ENCODE results near the gene PIGV.

PIGV gene

GRCh38 chr1:26758358-26758757 is 29.4 kb upstream of the PIGV start:
- H3K9ac ChIP-seq (ENCODE audit: low read depth, low read length) = no peak overlapping the region
- H3K4me1 ChIP-seq (ENCODE audit: insufficient read depth, low read length) = no peaks in the 10 kb centered on the region
- H3K9me3 ChIP-seq (ENCODE audit: control insufficient read depth, insufficient read depth, low read length) = no peaks in the 10 kb centered on the region
- peaks cover 23% of the 10 kb centered on the region for H3K36me3 ChIP-seq (ENCODE audit: insufficient read depth, low read length)

GRCh38 chr1:26759531-26759930 is 28.2 kb upstream of the PIGV start:
- H3K36me3 ChIP-seq (ENCODE audit: insufficient read depth, low read length) = peaks cover 27% of the 10 kb centered on the region
- no peak overlapping the region for H3K9ac ChIP-seq (ENCODE audit: low read depth, low read length)
- 0 out of 2 replicates have a peak, but pooled peaks cover 4% of the 10 kb centered on the region for H3K4me1 ChIP-seq (ENCODE audit: insufficient read depth, low read length)
- no peaks in the 10 kb centered on the region for H3K9me3 ChIP-seq (ENCODE audit: control insufficient read depth, insufficient read depth, low read length)

- H3K9me3 ChIP-seq (ENCODE audit: control insufficient read depth, insufficient read depth, low read length) = no peaks in the 10 kb centered on the region
- H3K4me1 ChIP-seq (ENCODE audit: insufficient read depth, low read length) = 0 out of 2 replicates have a peak, but pooled peaks cover 4% of the 10 kb centered on the region
- H3K9ac ChIP-seq (ENCODE audit: low read depth, low read length) = no peak overlapping the region
- peaks cover 33% of the 10 kb centered on the region for H3K36me3 ChIP-seq (ENCODE audit: insufficient read depth, low read length)
Observed at GRCh38 chr1:26761217-26761616, 26.5 kb upstream of the PIGV start.

GRCh38 chr1:26767714-26768113 is 20.0 kb upstream of the PIGV start:
- Histone ChIP-seq H3K9ac (ENCODE audit: low read depth, low read length) (no peak overlapping the region), H3K36me3 (ENCODE audit: insufficient read depth, low read length) (peaks cover 62% of the 10 kb centered on the region), H3K9me3 (ENCODE audit: control insufficient read depth, insufficient read depth, low read length) (no peaks in the 10 kb centered on the region), H3K4me1 (ENCODE audit: insufficient read depth, low read length) (peaks cover 9% of the 10 kb centered on the region)

GRCh38 chr1:26768755-26769154 is 19.0 kb upstream of the PIGV start:
- Histone ChIP-seq H3K36me3 (ENCODE audit: insufficient read depth, low read length) (peaks cover 69% of the 10 kb centered on the region), H3K4me1 (ENCODE audit: insufficient read depth, low read length) (peaks cover 9% of the 10 kb centered on the region), H3K9ac (ENCODE audit: low read depth, low read length) (no peak overlapping the region), H3K9me3 (ENCODE audit: control insufficient read depth, insufficient read depth, low read length) (no peaks in the 10 kb centered on the region)

GRCh38 chr1:26771285-26771642 is 16.5 kb upstream of the PIGV start:
- Histone ChIP-seq H3K36me3 (ENCODE audit: insufficient read depth, low read length) (peaks cover 69% of the 10 kb centered on the region), H3K4me1 (ENCODE audit: insufficient read depth, low read length) (peaks cover 5% of the 10 kb centered on the region), H3K9ac (ENCODE audit: low read depth, low read length) (no peak overlapping the region), H3K9me3 (ENCODE audit: control insufficient read depth, insufficient read depth, low read length) (no peaks in the 10 kb centered on the region)

GRCh38 chr1:26771643-26772321 is 16.0 kb upstream of the PIGV start:
- H3K9me3 ChIP-seq (ENCODE audit: control insufficient read depth, insufficient read depth, low read length) = no peaks in the 10 kb centered on the region
- H3K4me1 ChIP-seq (ENCODE audit: insufficient read depth, low read length) = peaks cover 5% of the 10 kb centered on the region
- peaks cover 67% of the 10 kb centered on the region for H3K36me3 ChIP-seq (ENCODE audit: insufficient read depth, low read length)
- no peak overlapping the region for H3K9ac ChIP-seq (ENCODE audit: low read depth, low read length)

GRCh38 chr1:26772687-26773086 is 15.1 kb upstream of the PIGV start:
- H3K4me1 ChIP-seq (ENCODE audit: insufficient read depth, low read length) = peaks cover 5% of the 10 kb centered on the region
- peaks cover 59% of the 10 kb centered on the region for H3K36me3 ChIP-seq (ENCODE audit: insufficient read depth, low read length)
- H3K9ac ChIP-seq (ENCODE audit: low read depth, low read length) = no peak overlapping the region
- no peaks in the 10 kb centered on the region for H3K9me3 ChIP-seq (ENCODE audit: control insufficient read depth, insufficient read depth, low read length)

GRCh38 chr1:26774462-26774861 is 13.3 kb upstream of the PIGV start:
- Histone ChIP-seq H3K36me3 (ENCODE audit: insufficient read depth, low read length) (peaks cover 50% of the 10 kb centered on the region), H3K4me1 (ENCODE audit: insufficient read depth, low read length) (peaks cover 5% of the 10 kb centered on the region), H3K9me3 (ENCODE audit: control insufficient read depth, insufficient read depth, low read length) (no peaks in the 10 kb centered on the region), H3K9ac (ENCODE audit: low read depth, low read length) (no peak overlapping the region)

GRCh38 chr1:26775666-26776065 is 12.1 kb upstream of the PIGV start:
- Histone ChIP-seq H3K36me3 (ENCODE audit: insufficient read depth, low read length) (peaks cover 47% of the 10 kb centered on the region), H3K4me1 (ENCODE audit: insufficient read depth, low read length) (peaks cover 5% of the 10 kb centered on the region), H3K9me3 (ENCODE audit: control insufficient read depth, insufficient read depth, low read length) (no peaks in the 10 kb centered on the region)

GRCh38 chr1:26779098-26779668 is 8.6 kb upstream of the PIGV start:
- Histone ChIP-seq H3K36me3 (ENCODE audit: insufficient read depth, low read length) (peaks cover 22% of the 10 kb centered on the region), H3K9me3 (ENCODE audit: control insufficient read depth, insufficient read depth, low read length) (no peaks in the 10 kb centered on the region), H3K9ac (ENCODE audit: low read depth, low read length) (no peak overlapping the region), H3K4me1 (ENCODE audit: insufficient read depth, low read length) (no peaks in the 10 kb centered on the region)

More at GRCh38 chr1:26775666-26776065, 12.1 kb upstream of the PIGV start:
- H3K9ac ChIP-seq (ENCODE audit: low read depth, low read length) = no peak overlapping the region

GRCh38 chr1:26780344-26780957 is 7.3 kb upstream of the PIGV start:
- Histone ChIP-seq H3K4me1 (ENCODE audit: insufficient read depth, low read length) (no peaks in the 10 kb centered on the region), H3K9ac (ENCODE audit: low read depth, low read length) (no peak overlapping the region), H3K9me3 (ENCODE audit: control insufficient read depth, insufficient read depth, low read length) (no peaks in the 10 kb centered on the region), H3K36me3 (ENCODE audit: insufficient read depth, low read length) (peaks cover 17% of the 10 kb centered on the region)

GRCh38 chr1:26781206-26781825 is 6.4 kb upstream of the PIGV start:
- Histone ChIP-seq H3K4me1 (ENCODE audit: insufficient read depth, low read length) (peaks cover 7% of the 10 kb centered on the region), H3K9ac (ENCODE audit: low read depth, low read length) (no peak overlapping the region), H3K9me3 (ENCODE audit: control insufficient read depth, insufficient read depth, low read length) (no peaks in the 10 kb centered on the region), H3K36me3 (ENCODE audit: insufficient read depth, low read length) (peaks cover 14% of the 10 kb centered on the region)

- no peaks in the 10 kb centered on the region for H3K9me3 ChIP-seq (ENCODE audit: control insufficient read depth, insufficient read depth, low read length)
- peaks cover 10% of the 10 kb centered on the region for H3K36me3 ChIP-seq (ENCODE audit: insufficient read depth, low read length)
- H3K4me1 ChIP-seq (ENCODE audit: insufficient read depth, low read length) = peaks cover 15% of the 10 kb centered on the region
- H3K9ac ChIP-seq (ENCODE audit: low read depth, low read length) = no peak overlapping the region
Observed at GRCh38 chr1:26782521-26783212, 5.1 kb upstream of the PIGV start.

Data from ES-I3 (cell line).